Cardiac fibroblast (primary cell): Measurements from ENCODE around the gene PTPRT.

Source experiments
- DNase-seq, 2 donors: peaks; one replicate each; pipeline versions ENCODE4 v3.0.0 to v3.0.0-alpha.2; 2010; ENCODE audit warnings: low read depth in 2 of 2
- H3K4me3 ChIP-seq, 2 donors: replicated peaks in 1 of 2; 1 replicate in 1 of 2; 2 replicates in 1 of 2; pipeline ENCODE4 v1.5.1; 2011; ENCODE audit warnings: low read depth in 2 of 2, low read length in 2 of 2, mild to moderate bottlenecking in 2 of 2, moderate library complexity in 1 of 2
- TF ChIP-seq, protein P1 (sequence below): IDR thresholded peaks from one replicate; pipeline ENCODE4 v1.5.1; 2011; ENCODE audit warnings: low read depth, mild to moderate bottlenecking, low read length, inconsistent platforms

The PTPRT gene

DNA sequence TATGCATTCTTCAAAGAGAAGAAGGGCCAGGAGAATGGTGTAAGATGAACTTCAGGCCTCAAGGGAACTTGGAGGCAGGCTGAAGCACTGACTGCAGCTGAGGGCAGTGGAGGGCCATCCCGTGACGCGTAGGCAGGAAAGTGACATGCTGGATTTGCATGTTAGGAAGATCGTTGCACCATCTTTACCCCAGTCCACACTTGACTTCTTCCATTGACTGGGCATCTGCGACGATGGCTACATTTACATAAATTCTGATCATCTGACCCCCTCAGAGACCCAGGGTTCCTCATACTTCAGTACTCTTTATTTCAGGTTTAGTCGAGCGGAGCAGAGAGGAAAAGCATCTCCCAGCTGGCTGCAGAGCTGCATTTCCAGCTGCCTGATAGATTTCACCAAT is 180.2 kb downstream of the PTPRT start:
- no peak for DNase-seq
- TF ChIP-seq, protein P1, sequence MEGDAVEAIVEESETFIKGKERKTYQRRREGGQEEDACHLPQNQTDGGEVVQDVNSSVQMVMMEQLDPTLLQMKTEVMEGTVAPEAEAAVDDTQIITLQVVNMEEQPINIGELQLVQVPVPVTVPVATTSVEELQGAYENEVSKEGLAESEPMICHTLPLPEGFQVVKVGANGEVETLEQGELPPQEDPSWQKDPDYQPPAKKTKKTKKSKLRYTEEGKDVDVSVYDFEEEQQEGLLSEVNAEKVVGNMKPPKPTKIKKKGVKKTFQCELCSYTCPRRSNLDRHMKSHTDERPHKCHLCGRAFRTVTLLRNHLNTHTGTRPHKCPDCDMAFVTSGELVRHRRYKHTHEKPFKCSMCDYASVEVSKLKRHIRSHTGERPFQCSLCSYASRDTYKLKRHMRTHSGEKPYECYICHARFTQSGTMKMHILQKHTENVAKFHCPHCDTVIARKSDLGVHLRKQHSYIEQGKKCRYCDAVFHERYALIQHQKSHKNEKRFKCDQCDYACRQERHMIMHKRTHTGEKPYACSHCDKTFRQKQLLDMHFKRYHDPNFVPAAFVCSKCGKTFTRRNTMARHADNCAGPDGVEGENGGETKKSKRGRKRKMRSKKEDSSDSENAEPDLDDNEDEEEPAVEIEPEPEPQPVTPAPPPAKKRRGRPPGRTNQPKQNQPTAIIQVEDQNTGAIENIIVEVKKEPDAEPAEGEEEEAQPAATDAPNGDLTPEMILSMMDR, result no peak
- no peak overlapping the region for H3K4me3 ChIP-seq

DNA sequence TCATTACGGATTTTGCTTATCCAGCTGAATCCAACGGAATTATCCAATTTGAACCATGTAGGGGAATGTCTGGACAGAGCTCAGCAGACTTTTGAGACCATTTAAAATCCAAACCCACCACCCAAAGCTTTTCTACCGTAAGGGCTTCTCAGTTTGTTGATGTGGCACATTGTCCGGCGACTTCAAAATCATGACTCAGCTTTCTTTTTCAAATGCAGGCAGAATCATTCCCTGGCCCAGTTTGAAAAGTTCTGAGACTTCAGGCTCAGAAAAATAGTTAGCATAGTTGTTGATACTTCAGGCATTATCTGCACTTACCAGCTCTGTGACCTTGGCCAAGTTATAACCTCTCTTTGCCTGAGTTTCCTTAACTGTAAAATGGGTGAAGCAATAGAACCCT is 182.2 kb downstream of the PTPRT start:
- DNase-seq, result no peak
- H3K4me3 ChIP-seq, result no peak overlapping the region
- TF ChIP-seq, protein P1, result no peak

DNA sequence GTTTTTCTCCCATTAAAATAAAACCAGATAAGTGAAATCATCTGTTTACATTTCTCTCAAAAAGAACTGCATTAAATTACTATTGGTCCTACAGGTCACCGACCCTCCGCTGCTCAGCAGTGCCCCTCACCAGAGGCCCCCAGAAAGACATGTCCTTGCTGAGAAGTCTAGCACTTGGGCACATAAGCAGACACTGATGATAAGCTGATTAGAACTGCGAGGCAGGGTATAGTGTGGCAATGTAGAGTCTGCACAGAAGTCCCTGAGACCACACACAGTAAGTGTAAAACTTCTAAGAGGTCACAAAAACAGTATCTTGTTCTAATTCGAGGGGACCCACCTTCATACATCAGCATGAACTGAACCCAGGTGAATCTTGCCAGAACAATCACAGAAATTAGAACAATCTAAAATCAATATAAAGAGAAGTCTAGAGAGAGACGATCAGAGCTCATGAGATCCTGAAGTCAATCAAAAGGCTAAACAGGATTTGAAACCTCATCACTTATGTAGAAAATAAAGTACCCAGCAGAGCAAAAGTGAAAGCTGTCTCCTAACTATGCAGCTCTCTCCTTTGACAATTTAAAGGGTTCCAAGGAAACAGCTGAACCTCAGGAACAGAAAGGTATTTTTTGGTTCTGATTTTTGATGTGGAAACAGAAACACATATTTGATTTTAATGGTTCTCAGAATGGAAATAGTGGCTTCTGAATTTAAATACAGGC is 182.9 kb downstream of the PTPRT start:
- no peak for DNase-seq
- TF ChIP-seq, protein P1, result no peak

DNA sequence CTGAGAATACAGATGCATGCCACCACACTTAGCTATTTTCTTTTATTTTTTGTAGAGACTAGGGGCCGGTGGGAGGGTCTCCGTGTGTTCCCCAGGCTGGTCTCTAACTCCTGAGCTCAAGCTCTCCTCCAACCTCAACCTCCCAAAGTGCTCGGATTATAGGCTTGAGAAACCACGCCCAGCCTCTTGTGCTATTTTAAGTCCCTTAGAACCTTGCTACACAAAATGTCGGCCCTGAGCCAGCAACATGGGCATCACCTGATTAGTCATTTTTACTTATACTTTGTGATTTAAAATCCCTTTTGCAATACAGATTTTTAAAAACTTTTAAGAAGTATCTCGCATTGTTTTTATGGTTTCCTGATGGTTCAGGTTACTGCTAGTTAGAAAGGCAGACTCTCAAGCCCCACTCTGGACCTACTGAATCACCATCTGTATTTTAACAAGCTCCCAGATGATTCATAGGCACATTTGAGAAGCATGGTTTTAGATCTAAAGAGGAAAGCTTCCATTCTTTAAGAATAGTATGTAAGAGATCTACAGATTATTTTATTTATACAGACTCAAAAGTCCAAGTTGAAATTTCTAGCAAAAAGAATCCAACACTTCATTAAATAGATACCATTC is 186.3 kb downstream of the PTPRT start:
- TF ChIP-seq, protein P1, result no peak
- H3K4me3 ChIP-seq, result no peak overlapping the region
- no peak for DNase-seq

More for the DNA sequence above, 182.9 kb downstream of the PTPRT start:
- H3K4me3 ChIP-seq, result no peak overlapping the region

DNA sequence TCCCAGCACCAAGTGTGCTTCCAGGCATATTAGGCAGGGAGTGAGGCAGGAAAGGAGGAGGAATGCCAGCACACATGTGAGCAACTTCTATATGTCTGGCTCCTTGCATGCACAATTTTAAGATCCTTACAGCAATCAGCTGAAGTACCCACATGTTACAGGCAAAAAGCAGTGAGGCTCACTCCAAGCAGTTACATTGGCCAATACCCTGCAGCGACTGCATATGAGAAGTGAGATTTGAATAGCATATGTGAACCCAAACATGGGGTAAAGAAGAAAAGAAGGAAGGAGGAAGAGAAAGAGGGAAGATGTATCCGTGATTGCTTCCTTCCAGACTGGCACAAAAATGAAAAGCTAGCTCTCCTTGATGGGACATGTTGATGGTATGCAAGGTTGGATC is 193.6 kb downstream of the PTPRT start:
- TF ChIP-seq, protein P1, result no peak
- H3K4me3 ChIP-seq, result no peak overlapping the region
- no peak for DNase-seq

DNA sequence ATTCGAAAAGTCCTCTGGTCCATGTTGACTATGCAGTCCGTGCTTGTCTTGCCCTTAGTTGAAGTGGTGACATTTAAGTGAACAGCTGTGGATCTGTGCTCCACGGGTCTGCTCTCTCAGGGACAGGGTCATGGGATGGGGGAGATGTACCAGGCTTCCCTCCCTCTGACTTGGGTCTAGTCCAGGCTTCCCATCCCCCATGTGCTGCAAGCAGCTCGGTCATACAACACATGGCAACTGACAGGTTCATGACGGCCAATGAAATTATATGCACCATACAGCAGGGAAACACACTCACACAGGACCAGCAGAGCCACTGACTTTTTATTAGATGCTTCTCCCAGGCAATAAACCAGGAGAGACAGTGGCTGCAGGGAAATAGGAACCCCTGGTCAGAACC is 201.4 kb downstream of the PTPRT start:
- DNase-seq, result no peak
- TF ChIP-seq, protein P1, result no peak
- no peak overlapping the region for H3K4me3 ChIP-seq
